Epidermal melanocyte (primary cell): Measurements from ENCODE around the gene HSPA9.

Source experiments
- DNase-seq: peaks from one replicate; pipeline ENCODE4 v3.0.0; 2011; ENCODE audit warnings: low spot score; ENCODE audit not compliant: insufficient read length

HSPA9 gene

GRCh38 chr5:138563340-138564118 is 11.7 kb downstream of the HSPA9 start:
- DNase-seq, result no peak

- no peak for DNase-seq
Measured at GRCh38 chr5:138560971-138561370, 14.2 kb downstream of the HSPA9 start.

- no peak for DNase-seq
Measured at GRCh38 chr5:138559937-138560336, 15.3 kb downstream of the HSPA9 start.

- no peak for DNase-seq
Measured at GRCh38 chr5:138557677-138558076, 17.5 kb downstream of the HSPA9 start.

GRCh38 chr5:138554143-138554542 is 21.1 kb downstream of the HSPA9 start:
- no peak for DNase-seq

- no peak for DNase-seq
Measured at GRCh38 chr5:138553437-138554095, 21.6 kb downstream of the HSPA9 start.

- DNase-seq, result no peak
Measured at GRCh38 chr5:138552657-138553056, 22.5 kb downstream of the HSPA9 start.

GRCh38 chr5:138549414-138549813 is 25.8 kb downstream of the HSPA9 start:
- DNase-seq, result no peak

GRCh38 chr5:138545919-138546562 is 29.2 kb downstream of the HSPA9 start:
- DNase-seq, result no peak

GRCh38 chr5:138544181-138545134 is 30.7 kb downstream of the HSPA9 start:
- DNase-seq, result no peak

GRCh38 chr5:138543730-138544104 is 31.5 kb downstream of the HSPA9 start:
- no peak for DNase-seq

GRCh38 chr5:138542956-138543729 is 32.1 kb downstream of the HSPA9 start, which contains the start of gene ETF1:
TSS of gene ETF1 (minus strand) at chr5:138543236. CDS start at chr5:138542918, 318 bp downstream.
- DNase-seq, result peak; percentile 87

GRCh38 chr5:138542180-138542955 is 32.8 kb downstream of the HSPA9 start:
- DNase-seq, result no peak

- no peak for DNase-seq
Measured at GRCh38 chr5:138541511-138542179, 33.6 kb downstream of the HSPA9 start.

GRCh38 chr5:138539791-138540190 is 35.4 kb downstream of the HSPA9 start:
- DNase-seq, result no peak

GRCh38 chr5:138538943-138539627 is 36.1 kb downstream of the HSPA9 start:
- DNase-seq, result no peak

- DNase-seq, result peak; percentile 34
Measured at GRCh38 chr5:138536665-138537315, 38.4 kb downstream of the HSPA9 start.

- no peak for DNase-seq
Measured at GRCh38 chr5:138536215-138536614, 39.0 kb downstream of the HSPA9 start.
